ENCODE data around the gene ISLR2. TPM values are rescaled to one million over a fixed set of nuclear protein-coding genes. Genes with fewer than 3 reads are reported as not detected.

The ISLR2 gene
- total RNA-seq, 1 donor from 2014 or later: not detected

DNA sequence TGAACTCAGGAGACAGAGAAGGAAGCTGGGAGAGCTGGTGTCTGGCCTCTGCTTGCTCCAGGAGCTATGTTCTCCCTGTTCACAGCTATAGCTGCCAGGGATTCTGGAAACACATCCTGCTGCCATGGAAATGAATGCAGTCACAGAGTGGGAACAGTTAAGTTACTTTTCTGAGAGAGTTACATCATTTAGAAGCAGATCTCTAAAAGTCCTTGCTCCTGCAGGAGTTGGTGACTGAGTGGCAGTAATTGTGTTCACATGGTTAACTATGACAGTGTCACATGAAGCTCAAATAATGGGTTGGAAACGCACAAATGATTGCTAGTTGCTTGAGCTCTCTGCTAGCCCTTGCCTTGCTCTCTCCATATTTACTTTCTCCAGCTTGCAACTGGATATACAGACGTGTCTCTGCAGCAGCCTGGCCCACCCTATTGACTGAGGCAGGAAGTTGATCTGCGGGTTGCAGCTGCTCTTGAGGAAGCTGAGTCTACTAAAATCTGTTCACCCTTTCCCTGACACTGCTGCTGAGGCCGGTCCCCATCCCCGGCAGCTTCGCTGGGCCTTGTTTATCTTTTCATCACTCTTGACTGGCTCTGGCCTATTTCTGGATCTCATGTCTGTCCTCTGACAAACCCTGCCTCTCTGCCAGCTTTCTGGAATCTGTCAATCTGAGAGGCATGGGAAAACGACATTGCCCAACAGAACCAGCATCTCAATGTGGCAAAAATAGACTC is 26.5 kb downstream of the ISLR2 start:
- DNase-seq (ENCODE audit: low spot score): no peak
- peaks cover 24% of the 10 kb centered on the region for H3K4me1 Mint-ChIP-seq
- Histone ChIP-seq H3F3A (ENCODE audit: low read depth) (no peaks in the 10 kb centered on the region), H3K9me3 (ENCODE audit: low read depth) (no peaks in the 10 kb centered on the region), H3K4me1 (peaks cover 7% of the 10 kb centered on the region), H4K20me1 (ENCODE audit: low read depth) (no peaks in the 10 kb centered on the region), H2AFZ (replicated peaks) (peak overlapping the region; percentile 52), H3K4me3 (no peak overlapping the region), H3K9ac (no peak overlapping the region), H3K27ac (no peak overlapping the region), H3K27me3 (no peaks in the 10 kb centered on the region), H3K36me3 (no peaks in the 10 kb centered on the region), H3K79me2 (ENCODE audit: low read depth) (no peaks in the 10 kb centered on the region), H3K4me2 (no peak overlapping the region)
- H3K27me3 Mint-ChIP-seq (ENCODE audit: insufficient read depth, low read depth): peaks cover 10% of the 10 kb centered on the region
- H3K4me3 Mint-ChIP-seq: peak overlapping the region; percentile 16
- peak overlapping the region; percentile 82 for H3K27ac Mint-ChIP-seq
- no peaks in the 10 kb centered on the region for H3K36me3 Mint-ChIP-seq
- H3K9me3 Mint-ChIP-seq: no peaks in the 10 kb centered on the region
- no peak for TF ChIP-seq EZH2 (IDR thresholded peaks at IDR 0.05)
- TF ChIP-seq, protein P1, sequence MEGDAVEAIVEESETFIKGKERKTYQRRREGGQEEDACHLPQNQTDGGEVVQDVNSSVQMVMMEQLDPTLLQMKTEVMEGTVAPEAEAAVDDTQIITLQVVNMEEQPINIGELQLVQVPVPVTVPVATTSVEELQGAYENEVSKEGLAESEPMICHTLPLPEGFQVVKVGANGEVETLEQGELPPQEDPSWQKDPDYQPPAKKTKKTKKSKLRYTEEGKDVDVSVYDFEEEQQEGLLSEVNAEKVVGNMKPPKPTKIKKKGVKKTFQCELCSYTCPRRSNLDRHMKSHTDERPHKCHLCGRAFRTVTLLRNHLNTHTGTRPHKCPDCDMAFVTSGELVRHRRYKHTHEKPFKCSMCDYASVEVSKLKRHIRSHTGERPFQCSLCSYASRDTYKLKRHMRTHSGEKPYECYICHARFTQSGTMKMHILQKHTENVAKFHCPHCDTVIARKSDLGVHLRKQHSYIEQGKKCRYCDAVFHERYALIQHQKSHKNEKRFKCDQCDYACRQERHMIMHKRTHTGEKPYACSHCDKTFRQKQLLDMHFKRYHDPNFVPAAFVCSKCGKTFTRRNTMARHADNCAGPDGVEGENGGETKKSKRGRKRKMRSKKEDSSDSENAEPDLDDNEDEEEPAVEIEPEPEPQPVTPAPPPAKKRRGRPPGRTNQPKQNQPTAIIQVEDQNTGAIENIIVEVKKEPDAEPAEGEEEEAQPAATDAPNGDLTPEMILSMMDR (IDR thresholded peaks at IDR 0.05): no peak

DNA sequence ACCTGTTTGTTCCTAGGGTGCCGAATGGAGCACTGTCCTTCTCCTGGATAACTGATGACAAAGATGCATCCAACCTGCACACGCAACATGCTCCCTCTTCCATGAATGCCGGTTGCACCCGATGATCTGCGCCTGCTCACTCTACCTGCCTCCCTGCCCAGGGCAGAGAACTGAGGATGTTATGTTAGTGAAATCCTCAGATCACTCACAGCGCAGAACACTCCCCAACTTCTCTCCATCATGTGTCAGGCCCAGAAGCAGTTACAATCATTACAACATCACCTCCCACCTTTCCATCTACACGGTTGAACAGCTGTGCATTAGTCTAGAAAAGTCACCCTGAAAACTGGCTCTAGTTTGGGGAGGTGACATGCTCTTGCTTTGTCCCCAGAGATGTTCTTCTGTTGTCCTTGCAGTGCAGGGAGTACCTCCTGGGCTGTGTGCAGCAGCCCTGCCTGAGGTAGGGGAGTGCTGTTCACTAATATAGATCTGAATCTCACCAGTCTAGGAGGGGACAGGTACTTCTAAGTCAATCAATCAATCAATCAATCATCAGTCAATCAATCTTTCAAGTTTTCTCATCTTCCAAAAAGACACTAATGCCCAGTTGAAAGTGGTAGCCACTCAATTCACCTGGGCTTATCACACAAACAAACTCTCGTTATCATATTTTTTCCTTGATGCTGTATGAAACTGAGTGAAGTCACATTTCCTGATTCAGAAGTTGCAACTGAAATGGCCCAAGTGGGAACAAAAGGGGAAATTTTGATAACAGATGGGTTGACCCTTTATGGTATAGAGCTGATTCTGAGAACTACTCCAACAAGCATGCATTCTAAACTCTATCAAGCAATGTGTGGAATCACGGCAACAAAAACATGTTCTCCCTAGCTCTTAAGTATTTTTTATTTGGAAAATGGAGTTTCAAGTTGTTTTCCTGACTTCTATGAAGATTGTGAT is 27.8 kb downstream of the ISLR2 start:
- peaks cover 24% of the 10 kb centered on the region for H3K4me1 Mint-ChIP-seq
- H3K27ac ChIP-seq: no peak overlapping the region
- H3K27ac Mint-ChIP-seq: no peak overlapping the region

DNA sequence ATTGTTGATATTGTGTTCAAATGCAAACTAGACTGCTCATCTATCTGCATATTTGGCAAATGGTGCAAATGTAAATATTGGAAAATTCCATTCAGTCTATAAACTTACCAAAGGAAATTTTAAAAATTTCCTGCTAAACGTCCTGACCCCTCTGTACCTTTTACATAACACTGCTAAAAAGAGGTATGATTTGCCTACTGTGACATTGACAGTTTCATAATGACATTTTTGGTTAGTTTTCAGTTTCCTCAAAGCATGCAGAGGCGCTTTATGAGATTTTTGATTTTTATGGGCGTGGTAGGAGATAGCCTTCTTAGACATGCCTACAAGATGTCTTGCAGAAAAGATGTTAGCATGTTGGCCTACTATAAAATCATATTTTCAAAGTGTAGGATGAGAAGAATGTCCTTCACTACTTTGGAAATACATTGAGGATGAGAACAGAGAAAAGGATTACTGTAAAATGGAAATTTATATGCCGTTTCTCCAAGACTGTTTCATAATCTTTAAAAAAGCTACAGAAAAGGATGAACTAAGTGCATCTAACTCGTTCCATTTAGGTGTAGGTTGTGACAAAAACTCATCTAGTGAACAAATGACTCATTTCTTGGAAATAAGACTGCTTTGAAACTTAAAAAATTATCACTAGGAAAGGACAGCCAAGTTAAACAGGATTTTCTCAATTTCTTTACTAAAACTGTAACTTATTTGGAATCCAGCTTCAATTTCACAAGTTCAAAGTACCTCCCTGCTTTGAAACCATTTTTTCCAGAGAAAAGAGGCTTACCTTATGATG is 28.7 kb downstream of the ISLR2 start:
- no peaks in the 10 kb centered on the region for H3K79me2 ChIP-seq (ENCODE audit: low read depth)
- H3K4me2 ChIP-seq: no peak overlapping the region
- H3K4me3 ChIP-seq: no peak overlapping the region
- DNase-seq (ENCODE audit: low spot score): no peak
- no peak for TF ChIP-seq EZH2 (IDR thresholded peaks at IDR 0.05)
- TF ChIP-seq EZH2phosphoT487 (IDR thresholded peaks at IDR 0.05): no peak
- TF ChIP-seq, protein P1 (IDR thresholded peaks at IDR 0.05): no peak
- Mint-ChIP-seq H3K27ac (no peak overlapping the region), H3K36me3 (no peaks in the 10 kb centered on the region), H3K4me3 (no peak overlapping the region), H3K27me3 (ENCODE audit: insufficient read depth, low read depth) (peaks cover 12% of the 10 kb centered on the region), H3K4me1 (peaks cover 24% of the 10 kb centered on the region), H3K9me3 (no peaks in the 10 kb centered on the region)
- no peak overlapping the region for H3K27ac ChIP-seq
- H3K4me1 ChIP-seq: peaks cover 7% of the 10 kb centered on the region
- no peaks in the 10 kb centered on the region for H3K27me3 ChIP-seq
- H3K36me3 ChIP-seq: no peaks in the 10 kb centered on the region
- H3K9ac ChIP-seq: no peak overlapping the region
- no peaks in the 10 kb centered on the region for H3F3A ChIP-seq (ENCODE audit: low read depth)
- H3K9me3 ChIP-seq (ENCODE audit: low read depth): no peaks in the 10 kb centered on the region
- no peaks in the 10 kb centered on the region for H4K20me1 ChIP-seq (ENCODE audit: low read depth)
- H2AFZ ChIP-seq (replicated peaks): no peak overlapping the region

More for the DNA sequence above, 27.8 kb downstream of the ISLR2 start:
- Histone ChIP-seq H3K36me3 (no peaks in the 10 kb centered on the region), H3K9me3 (ENCODE audit: low read depth) (no peaks in the 10 kb centered on the region), H3K4me2 (no peak overlapping the region), H3K9ac (no peak overlapping the region), H3K27me3 (no peaks in the 10 kb centered on the region), H3K4me3 (no peak overlapping the region), H2AFZ (replicated peaks) (no peak overlapping the region), H4K20me1 (ENCODE audit: low read depth) (no peaks in the 10 kb centered on the region), H3F3A (ENCODE audit: low read depth) (no peaks in the 10 kb centered on the region), H3K4me1 (peaks cover 7% of the 10 kb centered on the region), H3K79me2 (ENCODE audit: low read depth) (no peaks in the 10 kb centered on the region)
- H3K27me3 Mint-ChIP-seq (ENCODE audit: insufficient read depth, low read depth): peaks cover 12% of the 10 kb centered on the region
- no peak overlapping the region for H3K4me3 Mint-ChIP-seq
- no peaks in the 10 kb centered on the region for H3K36me3 Mint-ChIP-seq
- TF ChIP-seq EZH2 (IDR thresholded peaks at IDR 0.05) (no peak), EZH2phosphoT487 (IDR thresholded peaks at IDR 0.05) (no peak)
- TF ChIP-seq, protein P1 (IDR thresholded peaks at IDR 0.05): no peak
- no peak for DNase-seq (ENCODE audit: low spot score)
- H3K9me3 Mint-ChIP-seq: no peaks in the 10 kb centered on the region

Data from neural progenitor cell (in vitro differentiated cells).